ENCODE data around the gene VEZT. TPM values are rescaled to one million over a fixed set of nuclear protein-coding genes. Genes with fewer than 3 reads are reported as not detected.

Gene VEZT
- total RNA-seq, 2 experiments from 2014 or later, result 52.6 to 57.2 TPM

GRCh38 chr12:95248095-95248494 lies 30.5 kb downstream of the VEZT start:
- no peaks in the 10 kb centered on the region for H3K27me3 ChIP-seq (ENCODE audit: control insufficient read depth in 1 of 2, insufficient read depth in 2 of 2, low read length in 2 of 2)
- TF ChIP-seq CTCF (IDR thresholded peaks at IDR 0.05), result no peak
- no peak overlapping the region for H3K4me3 ChIP-seq (ENCODE audit: low read length)
- H3K27me3 Mint-ChIP-seq, result no peaks in the 10 kb centered on the region
- ChIA-PET POLR2A (no interaction called here), CTCF (interaction anchor here (1.9 kb wide), 1 partner anchor 31 kb away, joined by 4 read pairs; the partner anchor contains the start of genes FGD6 and VEZT)
- DNase-seq (no peak), ATAC-seq (ENCODE audit: poor library complexity) (no peak)
- H3K4me1 Mint-ChIP-seq (ENCODE audit: low read depth), result peaks cover 29% of the 10 kb centered on the region
- no peaks in the 10 kb centered on the region for H3K9me3 Mint-ChIP-seq
- H3K4me3 Mint-ChIP-seq, result no peak overlapping the region
- peaks cover 36% of the 10 kb centered on the region for H3K36me3 Mint-ChIP-seq (ENCODE audit: low read depth)
- no peak overlapping the region for H3K27ac ChIP-seq (ENCODE audit: low read depth in 1 of 2, low read length in 2 of 2)
- H3K36me3 ChIP-seq (ENCODE audit: insufficient read depth, low read length), result peaks cover 21% of the 10 kb centered on the region
- H3K27ac Mint-ChIP-seq, result no peak overlapping the region
- intact Hi-C loops (cut with DNase I, micrococcal nuclease), result no loop called here
- no peaks in the 10 kb centered on the region for H3K4me1 ChIP-seq (ENCODE audit: insufficient read depth, low read length)
- H3K9me3 ChIP-seq (ENCODE audit: control insufficient read depth in 1 of 2, insufficient read depth in 1 of 2, low read length in 2 of 2), result no peaks in the 10 kb centered on the region

GRCh38 chr12:95248604-95249360 lies 31.2 kb downstream of the VEZT start:
- H3K27me3 ChIP-seq (ENCODE audit: control insufficient read depth in 1 of 2, insufficient read depth in 2 of 2, low read length in 2 of 2), result no peaks in the 10 kb centered on the region
- no peak overlapping the region for H3K4me3 Mint-ChIP-seq
- POLR2A ChIA-PET, result no interaction called here
- peaks cover 29% of the 10 kb centered on the region for H3K4me1 Mint-ChIP-seq (ENCODE audit: low read depth)
- no peaks in the 10 kb centered on the region for H3K9me3 Mint-ChIP-seq
- intact Hi-C loops (cut with DNase I, micrococcal nuclease), result no loop called here
- H3K36me3 Mint-ChIP-seq (ENCODE audit: low read depth), result peaks cover 36% of the 10 kb centered on the region
- CTCF ChIA-PET, result no interaction called here
- no peak for ATAC-seq (ENCODE audit: poor library complexity)
- H3K27me3 Mint-ChIP-seq, result no peaks in the 10 kb centered on the region
- no peaks in the 10 kb centered on the region for H3K4me1 ChIP-seq (ENCODE audit: insufficient read depth, low read length)
- no peak overlapping the region for H3K27ac ChIP-seq (ENCODE audit: low read depth in 1 of 2, low read length in 2 of 2)
- no peak for TF ChIP-seq CTCF (IDR thresholded peaks at IDR 0.05)
- H3K36me3 ChIP-seq (ENCODE audit: insufficient read depth, low read length), result peaks cover 21% of the 10 kb centered on the region
- no peak overlapping the region for H3K4me3 ChIP-seq (ENCODE audit: low read length)
- no peaks in the 10 kb centered on the region for H3K9me3 ChIP-seq (ENCODE audit: control insufficient read depth in 1 of 2, insufficient read depth in 1 of 2, low read length in 2 of 2)
- DNase-seq, result no peak
- no peak overlapping the region for H3K27ac Mint-ChIP-seq

DNA sequence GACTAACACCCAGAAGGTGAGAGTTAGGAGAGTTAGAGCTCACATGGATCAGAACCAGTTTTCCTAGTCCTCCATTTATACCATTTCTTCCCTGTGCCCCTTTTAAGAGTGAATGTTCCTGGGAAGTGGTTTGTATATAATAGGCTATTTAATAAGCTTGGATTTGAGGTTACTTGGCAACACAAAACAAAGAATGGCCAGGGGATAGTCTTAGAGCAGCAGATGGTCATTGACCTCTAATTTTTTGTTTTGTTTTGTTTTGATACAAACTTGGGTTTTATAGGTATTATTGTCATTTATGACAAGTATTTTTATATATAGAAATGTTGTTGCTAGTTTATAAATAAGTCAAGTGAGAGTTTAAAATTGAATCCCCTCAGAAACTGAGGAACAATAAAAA lies 35.8 kb downstream of the VEZT start:
- Mint-ChIP-seq H3K4me3 (no peak overlapping the region), H3K9me3 (no peaks in the 10 kb centered on the region), H3K27me3 (no peaks in the 10 kb centered on the region), H3K4me1 (ENCODE audit: low read depth) (peaks cover 2% of the 10 kb centered on the region), H3K27ac (no peak overlapping the region), H3K36me3 (ENCODE audit: low read depth) (peaks cover 68% of the 10 kb centered on the region)
- DNase-seq (no peak), ATAC-seq (ENCODE audit: poor library complexity) (no peak)
- TF ChIP-seq CTCF (IDR thresholded peaks at IDR 0.05), result no peak
- CTCF ChIA-PET, result no interaction called here
- intact Hi-C loops (cut with DNase I, micrococcal nuclease), result no loop called here
- Histone ChIP-seq H3K9me3 (ENCODE audit: control insufficient read depth in 1 of 2, insufficient read depth in 1 of 2, low read length in 2 of 2) (no peaks in the 10 kb centered on the region), H3K27me3 (ENCODE audit: control insufficient read depth in 1 of 2, insufficient read depth in 2 of 2, low read length in 2 of 2) (no peaks in the 10 kb centered on the region), H3K27ac (ENCODE audit: low read depth in 1 of 2, low read length in 2 of 2) (no peak overlapping the region), H3K4me1 (ENCODE audit: insufficient read depth, low read length) (no peaks in the 10 kb centered on the region), H3K36me3 (ENCODE audit: insufficient read depth, low read length) (peaks cover 47% of the 10 kb centered on the region), H3K4me3 (ENCODE audit: low read length) (no peak overlapping the region)
- POLR2A ChIA-PET, result no interaction called here

Data from CD4-positive, alpha-beta T cell (primary cell).